ENCODE results near the gene MX2.

MX2 gene

GRCh38 chr21:41397471-41397891, 35.7 kb downstream of the MX2 start (continued):
- TF ChIP-seq, protein P1, sequence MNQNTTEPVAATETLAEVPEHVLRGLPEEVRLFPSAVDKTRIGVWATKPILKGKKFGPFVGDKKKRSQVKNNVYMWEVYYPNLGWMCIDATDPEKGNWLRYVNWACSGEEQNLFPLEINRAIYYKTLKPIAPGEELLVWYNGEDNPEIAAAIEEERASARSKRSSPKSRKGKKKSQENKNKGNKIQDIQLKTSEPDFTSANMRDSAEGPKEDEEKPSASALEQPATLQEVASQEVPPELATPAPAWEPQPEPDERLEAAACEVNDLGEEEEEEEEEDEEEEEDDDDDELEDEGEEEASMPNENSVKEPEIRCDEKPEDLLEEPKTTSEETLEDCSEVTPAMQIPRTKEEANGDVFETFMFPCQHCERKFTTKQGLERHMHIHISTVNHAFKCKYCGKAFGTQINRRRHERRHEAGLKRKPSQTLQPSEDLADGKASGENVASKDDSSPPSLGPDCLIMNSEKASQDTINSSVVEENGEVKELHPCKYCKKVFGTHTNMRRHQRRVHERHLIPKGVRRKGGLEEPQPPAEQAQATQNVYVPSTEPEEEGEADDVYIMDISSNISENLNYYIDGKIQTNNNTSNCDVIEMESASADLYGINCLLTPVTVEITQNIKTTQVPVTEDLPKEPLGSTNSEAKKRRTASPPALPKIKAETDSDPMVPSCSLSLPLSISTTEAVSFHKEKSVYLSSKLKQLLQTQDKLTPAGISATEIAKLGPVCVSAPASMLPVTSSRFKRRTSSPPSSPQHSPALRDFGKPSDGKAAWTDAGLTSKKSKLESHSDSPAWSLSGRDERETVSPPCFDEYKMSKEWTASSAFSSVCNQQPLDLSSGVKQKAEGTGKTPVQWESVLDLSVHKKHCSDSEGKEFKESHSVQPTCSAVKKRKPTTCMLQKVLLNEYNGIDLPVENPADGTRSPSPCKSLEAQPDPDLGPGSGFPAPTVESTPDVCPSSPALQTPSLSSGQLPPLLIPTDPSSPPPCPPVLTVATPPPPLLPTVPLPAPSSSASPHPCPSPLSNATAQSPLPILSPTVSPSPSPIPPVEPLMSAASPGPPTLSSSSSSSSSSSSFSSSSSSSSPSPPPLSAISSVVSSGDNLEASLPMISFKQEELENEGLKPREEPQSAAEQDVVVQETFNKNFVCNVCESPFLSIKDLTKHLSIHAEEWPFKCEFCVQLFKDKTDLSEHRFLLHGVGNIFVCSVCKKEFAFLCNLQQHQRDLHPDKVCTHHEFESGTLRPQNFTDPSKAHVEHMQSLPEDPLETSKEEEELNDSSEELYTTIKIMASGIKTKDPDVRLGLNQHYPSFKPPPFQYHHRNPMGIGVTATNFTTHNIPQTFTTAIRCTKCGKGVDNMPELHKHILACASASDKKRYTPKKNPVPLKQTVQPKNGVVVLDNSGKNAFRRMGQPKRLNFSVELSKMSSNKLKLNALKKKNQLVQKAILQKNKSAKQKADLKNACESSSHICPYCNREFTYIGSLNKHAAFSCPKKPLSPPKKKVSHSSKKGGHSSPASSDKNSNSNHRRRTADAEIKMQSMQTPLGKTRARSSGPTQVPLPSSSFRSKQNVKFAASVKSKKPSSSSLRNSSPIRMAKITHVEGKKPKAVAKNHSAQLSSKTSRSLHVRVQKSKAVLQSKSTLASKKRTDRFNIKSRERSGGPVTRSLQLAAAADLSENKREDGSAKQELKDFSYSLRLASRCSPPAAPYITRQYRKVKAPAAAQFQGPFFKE (tag by site-specific recombination; IDR thresholded peaks at IDR 0.05; ENCODE audit: borderline replicate concordance), result no peak
- TF ChIP-seq ZBTB7A (tag by site-specific recombination; IDR thresholded peaks at IDR 0.05; ENCODE audit: low read depth) (no peak), ZNF10 (tag by site-specific recombination; IDR thresholded peaks at IDR 0.05) (no peak), ZNF354C (tag by site-specific recombination; IDR thresholded peaks at IDR 0.05; ENCODE audit: borderline replicate concordance, low read depth) (no peak), ZNF138 (tag by site-specific recombination; IDR thresholded peaks at IDR 0.05; ENCODE audit: borderline replicate concordance) (no peak), ZNF169 (tag by site-specific recombination; IDR thresholded peaks at IDR 0.05) (no peak)
- TF ChIP-seq, protein P2, sequence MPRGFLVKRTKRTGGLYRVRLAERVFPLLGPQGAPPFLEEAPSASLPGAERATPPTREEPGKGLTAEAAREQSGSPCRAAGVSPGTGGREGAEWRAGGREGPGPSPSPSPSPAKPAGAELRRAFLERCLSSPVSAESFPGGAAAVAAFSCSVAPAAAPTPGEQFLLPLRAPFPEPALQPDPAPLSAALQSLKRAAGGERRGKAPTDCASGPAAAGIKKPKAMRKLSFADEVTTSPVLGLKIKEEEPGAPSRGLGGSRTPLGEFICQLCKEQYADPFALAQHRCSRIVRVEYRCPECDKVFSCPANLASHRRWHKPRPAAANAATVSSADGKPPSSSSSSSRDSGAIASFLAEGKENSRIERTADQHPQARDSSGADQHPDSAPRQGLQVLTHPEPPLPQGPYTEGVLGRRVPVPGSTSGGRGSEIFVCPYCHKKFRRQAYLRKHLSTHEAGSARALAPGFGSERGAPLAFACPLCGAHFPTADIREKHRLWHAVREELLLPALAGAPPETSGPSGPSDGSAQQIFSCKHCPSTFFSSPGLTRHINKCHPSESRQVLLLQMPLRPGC (tag by site-specific recombination; IDR thresholded peaks at IDR 0.05), result no peak
- TF ChIP-seq, protein P3, sequence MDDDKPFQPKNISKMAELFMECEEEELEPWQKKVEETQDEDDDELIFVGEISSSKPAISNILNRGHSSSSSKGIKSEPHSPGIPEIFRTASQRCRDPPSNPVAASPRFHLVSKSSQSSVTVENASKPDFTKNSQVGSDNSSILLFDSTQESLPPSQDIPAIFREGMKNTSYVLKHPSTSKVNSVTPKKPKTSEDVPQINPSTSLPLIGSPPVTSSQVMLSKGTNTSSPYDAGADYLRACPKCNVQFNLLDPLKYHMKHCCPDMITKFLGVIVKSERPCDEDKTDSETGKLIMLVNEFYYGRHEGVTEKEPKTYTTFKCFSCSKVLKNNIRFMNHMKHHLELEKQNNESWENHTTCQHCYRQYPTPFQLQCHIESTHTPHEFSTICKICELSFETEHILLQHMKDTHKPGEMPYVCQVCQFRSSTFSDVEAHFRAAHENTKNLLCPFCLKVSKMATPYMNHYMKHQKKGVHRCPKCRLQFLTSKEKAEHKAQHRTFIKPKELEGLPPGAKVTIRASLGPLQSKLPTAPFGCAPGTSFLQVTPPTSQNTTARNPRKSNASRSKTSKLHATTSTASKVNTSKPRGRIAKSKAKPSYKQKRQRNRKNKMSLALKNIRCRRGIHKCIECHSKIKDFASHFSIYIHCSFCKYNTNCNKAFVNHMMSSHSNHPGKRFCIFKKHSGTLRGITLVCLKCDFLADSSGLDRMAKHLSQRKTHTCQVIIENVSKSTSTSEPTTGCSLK (tag by site-specific recombination; IDR thresholded peaks at IDR 0.05), result no peak

GRCh38 chr21:41398251-41398650, 36.4 kb downstream of the MX2 start:
- H3K36me3 ChIP-seq (ENCODE audit: control insufficient read depth in 2 of 2, insufficient read depth in 1 of 2, low read length in 2 of 2), result no peaks in the 10 kb centered on the region
- ChIA-PET CTCF (no interaction called here), POLR2A (no interaction called here)
- no peak overlapping the region for H3K27ac ChIP-seq (ENCODE audit: extremely low read depth, low read depth, low read length)
- H3K9me3 ChIP-seq (ENCODE audit: control insufficient read depth, insufficient read depth, low read depth, low read length), result no peaks in the 10 kb centered on the region
- H3K4me1 ChIP-seq (ENCODE audit: control insufficient read depth, insufficient read depth, low read length), result no peaks in the 10 kb centered on the region
- no peak overlapping the region for H3K4me3 ChIP-seq (ENCODE audit: low read depth, low read length)
- TF ChIP-seq ZNF423 (tag by site-specific recombination; IDR thresholded peaks at IDR 0.05), result no peak
- TF ChIP-seq, protein P4, sequence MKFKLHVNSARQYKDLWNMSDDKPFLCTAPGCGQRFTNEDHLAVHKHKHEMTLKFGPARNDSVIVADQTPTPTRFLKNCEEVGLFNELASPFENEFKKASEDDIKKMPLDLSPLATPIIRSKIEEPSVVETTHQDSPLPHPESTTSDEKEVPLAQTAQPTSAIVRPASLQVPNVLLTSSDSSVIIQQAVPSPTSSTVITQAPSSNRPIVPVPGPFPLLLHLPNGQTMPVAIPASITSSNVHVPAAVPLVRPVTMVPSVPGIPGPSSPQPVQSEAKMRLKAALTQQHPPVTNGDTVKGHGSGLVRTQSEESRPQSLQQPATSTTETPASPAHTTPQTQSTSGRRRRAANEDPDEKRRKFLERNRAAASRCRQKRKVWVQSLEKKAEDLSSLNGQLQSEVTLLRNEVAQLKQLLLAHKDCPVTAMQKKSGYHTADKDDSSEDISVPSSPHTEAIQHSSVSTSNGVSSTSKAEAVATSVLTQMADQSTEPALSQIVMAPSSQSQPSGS (tag by site-specific recombination; IDR thresholded peaks at IDR 0.05; ENCODE audit: low read depth), result peak; percentile 62; the same call in 1 of the 2 replicates

DNA sequence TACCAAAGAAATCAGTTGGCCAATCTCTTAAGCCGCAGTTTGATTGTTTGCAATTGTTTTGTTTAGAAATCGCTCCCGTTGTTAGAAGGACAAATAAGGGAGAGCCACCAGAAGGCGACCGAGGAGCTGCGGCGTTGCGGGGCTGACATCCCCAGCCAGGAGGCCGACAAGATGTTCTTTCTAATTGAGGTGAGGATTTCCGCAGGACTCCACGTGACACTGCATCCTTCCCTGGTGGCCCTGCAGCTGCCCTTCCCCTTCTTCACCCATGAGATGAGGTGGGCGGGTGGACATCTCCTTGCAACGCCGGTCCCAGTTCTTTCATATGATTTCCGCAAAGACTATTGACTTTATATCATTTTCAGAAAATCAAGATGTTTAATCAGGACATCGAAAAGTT, 37.0 kb downstream of the MX2 start:
- no peaks in the 10 kb centered on the region for H3K4me1 ChIP-seq (ENCODE audit: control insufficient read depth, insufficient read depth, low read length)
- H3K4me3 ChIP-seq (ENCODE audit: low read depth, low read length), result no peak overlapping the region
- ChIA-PET POLR2A (no interaction called here), CTCF (no interaction called here)
- no peak overlapping the region for H3K27ac ChIP-seq (ENCODE audit: extremely low read depth, low read depth, low read length)
- no peaks in the 10 kb centered on the region for H3K9me3 ChIP-seq (ENCODE audit: control insufficient read depth, insufficient read depth, low read depth, low read length)
- H3K36me3 ChIP-seq (ENCODE audit: control insufficient read depth in 2 of 2, insufficient read depth in 1 of 2, low read length in 2 of 2), result no peaks in the 10 kb centered on the region
- no peak for TF ChIP-seq ZNF48 (tag by site-specific recombination; IDR thresholded peaks at IDR 0.05)
- no peak for TF ChIP-seq MEIS1 (CRISPR knock-in tag; IDR thresholded peaks at IDR 0.05; ENCODE audit: borderline replicate concordance)
- no peak for TF ChIP-seq SCRT1 (tag by site-specific recombination; IDR thresholded peaks at IDR 0.05; ENCODE audit: borderline replicate concordance)
- no peak for TF ChIP-seq SALL2 (tag by site-specific recombination; IDR thresholded peaks at IDR 0.05; ENCODE audit: borderline replicate concordance)
- TF ChIP-seq PRDM1 (tag by site-specific recombination; IDR thresholded peaks at IDR 0.05), result no peak
- TF ChIP-seq ZNF148 (tag by site-specific recombination; IDR thresholded peaks at IDR 0.05; ENCODE audit: borderline replicate concordance), result no peak
- TF ChIP-seq ZNF791 (tag by site-specific recombination; IDR thresholded peaks at IDR 0.05), result no peak
- no peak for TF ChIP-seq ZNF664 (tag by site-specific recombination; IDR thresholded peaks at IDR 0.05)
- no peak for TF ChIP-seq ZNF433 (tag by site-specific recombination; IDR thresholded peaks at IDR 0.05; ENCODE audit: low read depth)
- TF ChIP-seq ZNF654 (tag by site-specific recombination; IDR thresholded peaks at IDR 0.05; ENCODE audit: low read depth), result no peak
